ENCODE measurements around the gene GAS6. TPM values are rescaled to one million over a fixed set of nuclear protein-coding genes. Genes with fewer than 3 reads are reported as not detected.

Gene GAS6
- total RNA-seq, 2 experiments from 2014 or later: 1.7 to 3.2 TPM

- CTCF ChIA-PET: no interaction called here
- intact Hi-C loops (cut with micrococcal nuclease): no loop called here
- peaks cover 16% of the 10 kb centered on the region for H3K9me3 Mint-ChIP-seq
- H3K4me1 Mint-ChIP-seq (ENCODE audit: low read depth): no peaks in the 10 kb centered on the region
- H3K27me3 Mint-ChIP-seq (ENCODE audit: low read depth): no peaks in the 10 kb centered on the region
- no peak overlapping the region for H3K4me3 Mint-ChIP-seq
- no peak for DNase-seq
- no peaks in the 10 kb centered on the region for H3K36me3 Mint-ChIP-seq (ENCODE audit: low read depth)
- H3K27ac Mint-ChIP-seq: no peak overlapping the region
Measured at GRCh38 chr13:113805431-113806103, 58.3 kb downstream of the GAS6 start.

DNA sequence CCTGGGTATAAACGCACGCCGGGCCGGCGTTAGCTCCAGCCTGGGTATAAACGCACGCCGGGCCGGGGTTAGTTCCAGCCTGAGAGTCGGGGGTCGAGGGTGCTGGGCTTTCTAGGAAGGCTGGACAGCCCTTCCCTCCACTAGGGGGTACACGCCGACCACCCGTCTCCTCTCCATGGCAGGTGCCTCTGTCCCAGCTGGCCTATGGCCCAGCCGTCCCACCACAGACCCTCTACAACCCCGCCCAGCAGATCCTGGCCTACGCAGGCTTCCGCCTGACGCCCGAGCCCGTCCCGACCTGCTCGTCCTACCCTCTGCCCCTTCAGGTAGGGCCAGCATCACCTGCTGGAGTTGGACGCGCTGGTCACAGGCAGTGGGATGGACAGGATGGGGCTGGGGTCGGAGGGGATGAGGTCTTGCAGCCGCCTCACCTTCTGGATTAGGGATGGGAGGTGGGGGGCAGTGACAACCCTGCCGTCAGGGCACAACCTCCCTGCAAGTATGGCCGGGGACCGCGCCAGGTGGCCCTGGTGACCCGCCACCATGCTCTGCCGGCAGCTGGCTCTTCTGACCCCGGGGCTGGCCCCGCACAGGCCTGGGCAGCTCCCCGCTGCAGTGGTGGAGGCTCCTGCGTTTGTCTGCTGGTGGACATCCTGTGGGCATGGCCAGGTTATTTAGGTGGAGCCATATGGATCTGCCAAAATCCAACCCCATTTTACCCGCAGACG is 59.0 kb downstream of the GAS6 start:
- no peaks in the 10 kb centered on the region for H3K4me1 Mint-ChIP-seq (ENCODE audit: low read depth)
- CTCF ChIA-PET: no interaction called here
- peaks cover 13% of the 10 kb centered on the region for H3K9me3 Mint-ChIP-seq

DNA sequence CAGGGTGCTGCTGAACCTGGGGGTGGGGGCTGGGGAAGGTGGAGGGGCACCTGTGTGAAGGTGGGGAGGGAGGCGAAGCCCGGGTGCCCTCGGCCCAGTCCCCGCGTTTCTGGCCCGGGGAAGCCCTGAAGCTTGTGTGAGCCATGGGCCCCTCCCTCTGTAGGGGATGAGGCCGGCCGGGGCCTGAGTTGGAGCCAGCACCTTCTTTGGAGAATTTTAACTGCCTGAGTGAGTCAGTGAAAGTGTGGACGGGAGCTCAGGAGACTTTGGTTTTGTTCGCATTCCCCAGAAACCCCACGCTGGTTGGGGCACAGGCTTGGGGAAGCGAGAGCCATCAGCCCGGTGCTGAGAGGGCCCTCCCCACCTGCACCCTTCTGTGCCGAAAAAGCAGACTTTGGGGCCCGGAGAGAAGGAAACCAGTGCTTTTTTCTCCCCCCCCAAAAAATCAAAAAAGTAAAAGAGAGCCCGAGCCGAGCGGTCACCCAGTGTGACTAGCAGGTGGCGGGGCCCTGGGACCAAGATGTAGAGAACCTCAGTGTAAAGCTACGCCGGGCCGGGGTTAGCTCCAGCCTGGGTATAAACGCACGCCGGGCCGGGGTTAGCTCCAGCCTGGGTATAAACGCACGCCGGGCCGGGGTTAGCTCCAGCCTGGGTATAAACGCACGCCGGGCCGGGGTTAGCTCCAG is 59.7 kb downstream of the GAS6 start:
- CTCF ChIA-PET: no interaction called here
- Mint-ChIP-seq H3K9me3 (peaks cover 10% of the 10 kb centered on the region), H3K4me1 (ENCODE audit: low read depth) (no peaks in the 10 kb centered on the region), H3K36me3 (ENCODE audit: low read depth) (no peaks in the 10 kb centered on the region), H3K27ac (no peak overlapping the region), H3K4me3 (no peak overlapping the region), H3K27me3 (ENCODE audit: low read depth) (no peaks in the 10 kb centered on the region)
- no peak for DNase-seq
- intact Hi-C loops (cut with micrococcal nuclease): no loop called here

More for the DNA sequence above, 59.0 kb downstream of the GAS6 start:
- H3K36me3 Mint-ChIP-seq (ENCODE audit: low read depth): no peaks in the 10 kb centered on the region
- no peak for DNase-seq
- intact Hi-C loops (cut with micrococcal nuclease): no loop called here
- no peak overlapping the region for H3K27ac Mint-ChIP-seq
- no peak overlapping the region for H3K4me3 Mint-ChIP-seq
- H3K27me3 Mint-ChIP-seq (ENCODE audit: low read depth): no peaks in the 10 kb centered on the region

GRCh38 chr13:113803409-113804016 is 60.4 kb downstream of the GAS6 start:
- intact Hi-C loops (cut with micrococcal nuclease): no loop called here
- H3K27ac Mint-ChIP-seq: no peak overlapping the region
- H3K9me3 Mint-ChIP-seq: peaks cover 6% of the 10 kb centered on the region
- no peaks in the 10 kb centered on the region for H3K36me3 Mint-ChIP-seq (ENCODE audit: low read depth)
- H3K27me3 Mint-ChIP-seq (ENCODE audit: low read depth): no peaks in the 10 kb centered on the region
- CTCF ChIA-PET: no interaction called here
- DNase-seq: no peak
- no peaks in the 10 kb centered on the region for H3K4me1 Mint-ChIP-seq (ENCODE audit: low read depth)
- no peak overlapping the region for H3K4me3 Mint-ChIP-seq

DNA sequence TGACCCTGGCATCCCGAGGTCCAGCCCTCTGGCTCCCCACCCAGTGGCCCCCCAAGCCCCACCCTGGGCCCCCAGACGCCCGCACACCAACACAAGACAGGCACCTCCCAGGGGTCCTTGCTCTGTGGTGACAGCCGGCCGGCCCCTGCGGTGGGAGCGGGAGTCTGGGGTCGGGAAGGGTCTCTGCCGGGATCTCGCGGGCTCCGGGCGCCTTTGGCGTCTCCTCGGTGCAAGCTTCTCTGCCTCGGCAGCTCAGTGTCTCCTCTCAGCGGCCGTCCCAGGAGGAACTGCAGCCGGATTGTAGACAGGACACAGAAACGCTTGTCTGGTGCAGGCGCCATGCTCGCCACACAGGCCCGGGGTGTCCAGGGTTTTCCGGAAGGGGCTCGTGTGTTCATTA is 61.1 kb downstream of the GAS6 start:
- H3K4me1 Mint-ChIP-seq (ENCODE audit: low read depth): no peaks in the 10 kb centered on the region
- H3K4me3 Mint-ChIP-seq: no peak overlapping the region
- intact Hi-C loops (cut with micrococcal nuclease): no loop called here
- H3K27ac Mint-ChIP-seq: no peak overlapping the region
- CTCF ChIA-PET: interaction anchor here (1.2 kb wide), 1 partner anchor 10 kb away, joined by 3 read pairs; no protein-coding TSS in a partner anchor
- no peak for DNase-seq
- no peaks in the 10 kb centered on the region for H3K27me3 Mint-ChIP-seq (ENCODE audit: low read depth)
- H3K9me3 Mint-ChIP-seq: no peaks in the 10 kb centered on the region
- no peaks in the 10 kb centered on the region for H3K36me3 Mint-ChIP-seq (ENCODE audit: low read depth)

DNA sequence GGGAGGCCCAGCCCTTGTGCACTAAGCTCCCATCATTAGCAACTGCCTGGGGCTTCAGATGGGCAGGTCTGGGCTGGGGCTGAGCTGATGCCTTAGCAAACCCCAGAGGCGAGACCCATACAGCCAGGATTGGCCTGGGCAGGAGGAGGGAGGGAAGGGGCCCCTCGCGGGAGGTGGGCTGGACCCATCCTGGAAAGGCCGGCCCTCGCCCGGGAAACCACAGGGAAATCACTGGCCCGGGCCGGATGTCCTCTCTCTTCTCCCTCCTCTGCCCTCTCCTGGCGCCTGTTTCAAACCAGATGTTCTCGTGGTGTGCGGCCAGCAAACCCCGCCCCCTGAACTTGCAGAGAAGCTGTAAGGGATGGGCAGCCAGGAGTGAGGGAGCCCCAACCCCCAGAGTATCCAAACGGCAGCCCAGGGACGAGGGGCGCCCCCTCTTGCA is 61.8 kb downstream of the GAS6 start:
- H3K4me1 Mint-ChIP-seq (ENCODE audit: low read depth): no peaks in the 10 kb centered on the region
- CTCF ChIA-PET: interaction anchor here (1.2 kb wide), 1 partner anchor 9 kb away, joined by 3 read pairs; no protein-coding TSS in a partner anchor
- no peak overlapping the region for H3K4me3 Mint-ChIP-seq
- DNase-seq: no peak
- intact Hi-C loops (cut with micrococcal nuclease): no loop called here
- no peak overlapping the region for H3K27ac Mint-ChIP-seq
- H3K27me3 Mint-ChIP-seq (ENCODE audit: low read depth): no peaks in the 10 kb centered on the region
- H3K9me3 Mint-ChIP-seq: no peaks in the 10 kb centered on the region
- H3K36me3 Mint-ChIP-seq (ENCODE audit: low read depth): no peaks in the 10 kb centered on the region

GRCh38 chr13:113801289-113801961 is 62.5 kb downstream of the GAS6 start:
- Mint-ChIP-seq H3K36me3 (ENCODE audit: low read depth) (no peaks in the 10 kb centered on the region), H3K4me3 (no peak overlapping the region), H3K4me1 (ENCODE audit: low read depth) (no peaks in the 10 kb centered on the region), H3K27ac (no peak overlapping the region), H3K27me3 (ENCODE audit: low read depth) (no peaks in the 10 kb centered on the region), H3K9me3 (no peaks in the 10 kb centered on the region)
- intact Hi-C loops (cut with micrococcal nuclease): no loop called here
- CTCF ChIA-PET: interaction anchor here (1.2 kb wide), 1 partner anchor 9 kb away, joined by 3 read pairs; no protein-coding TSS in a partner anchor
- DNase-seq: no peak

- Mint-ChIP-seq H3K4me1 (ENCODE audit: low read depth) (no peaks in the 10 kb centered on the region), H3K27ac (no peak overlapping the region), H3K4me3 (no peak overlapping the region), H3K9me3 (no peaks in the 10 kb centered on the region), H3K36me3 (ENCODE audit: low read depth) (no peaks in the 10 kb centered on the region), H3K27me3 (ENCODE audit: low read depth) (no peaks in the 10 kb centered on the region)
- intact Hi-C loops (cut with micrococcal nuclease): no loop called here
- DNase-seq: no peak
- CTCF ChIA-PET: no interaction called here
Measured at GRCh38 chr13:113800576-113800926, 63.3 kb downstream of the GAS6 start.

GRCh38 chr13:113798200-113798811 is 65.6 kb downstream of the GAS6 start:
- Mint-ChIP-seq H3K4me1 (ENCODE audit: low read depth) (no peaks in the 10 kb centered on the region), H3K36me3 (ENCODE audit: low read depth) (no peaks in the 10 kb centered on the region), H3K4me3 (no peak overlapping the region), H3K9me3 (no peaks in the 10 kb centered on the region), H3K27me3 (ENCODE audit: low read depth) (no peaks in the 10 kb centered on the region), H3K27ac (no peak overlapping the region)
- CTCF ChIA-PET: no interaction called here
- intact Hi-C loops (cut with micrococcal nuclease): no loop called here
- DNase-seq: no peak

GRCh38 chr13:113796964-113797676 is 66.8 kb downstream of the GAS6 start:
- H3K9me3 Mint-ChIP-seq: no peaks in the 10 kb centered on the region
- H3K27me3 Mint-ChIP-seq (ENCODE audit: low read depth): no peaks in the 10 kb centered on the region
- no peak overlapping the region for H3K27ac Mint-ChIP-seq
- peak; percentile 3 for DNase-seq
- H3K4me1 Mint-ChIP-seq (ENCODE audit: low read depth): no peaks in the 10 kb centered on the region
- intact Hi-C loops (cut with micrococcal nuclease): no loop called here
- no peak overlapping the region for H3K4me3 Mint-ChIP-seq
- no peaks in the 10 kb centered on the region for H3K36me3 Mint-ChIP-seq (ENCODE audit: low read depth)
- CTCF ChIA-PET: no interaction called here

DNA sequence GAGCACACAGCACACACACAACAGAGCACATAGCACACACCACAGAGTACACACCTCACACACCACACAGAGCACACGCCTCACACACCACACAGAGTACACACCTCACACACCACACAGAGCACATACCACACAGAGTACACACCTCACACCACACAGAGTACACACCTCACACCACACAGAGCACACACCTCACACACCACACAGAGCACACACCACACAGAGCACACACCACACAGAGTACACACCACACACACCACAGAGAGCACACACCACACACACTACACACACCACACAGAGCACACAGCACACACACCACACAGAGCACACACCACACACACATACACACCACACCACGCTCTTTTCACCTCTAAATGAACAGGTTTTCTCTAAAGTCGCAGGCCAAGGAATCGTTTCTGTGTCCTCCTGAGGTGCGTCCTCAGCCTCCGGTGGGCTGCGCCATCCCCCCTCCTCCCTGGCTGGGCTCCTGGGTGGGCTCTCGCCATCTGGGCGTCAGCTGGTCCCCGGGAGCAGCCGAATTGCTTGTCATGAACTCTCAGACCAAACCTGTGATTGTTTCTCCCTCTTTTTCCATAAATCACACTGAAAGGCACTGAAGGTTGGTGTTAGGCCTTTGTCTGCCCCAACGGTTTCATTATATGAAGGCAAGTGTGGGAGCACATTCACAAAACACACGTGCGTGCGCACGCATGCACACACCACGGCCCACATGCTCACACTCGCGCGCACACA is 67.5 kb downstream of the GAS6 start:
- H3K9me3 Mint-ChIP-seq: no peaks in the 10 kb centered on the region
- H3K4me3 Mint-ChIP-seq: no peak overlapping the region
- CTCF ChIA-PET: no interaction called here
- H3K4me1 Mint-ChIP-seq (ENCODE audit: low read depth): no peaks in the 10 kb centered on the region
- no peaks in the 10 kb centered on the region for H3K36me3 Mint-ChIP-seq (ENCODE audit: low read depth)
- intact Hi-C loops (cut with micrococcal nuclease): no loop called here
- no peak overlapping the region for H3K27ac Mint-ChIP-seq
- no peak for DNase-seq
- H3K27me3 Mint-ChIP-seq (ENCODE audit: low read depth): no peaks in the 10 kb centered on the region

All from activated naive CD4-positive, alpha-beta T cell treated with anti-CD3 and anti-CD28 coated beads for 36 hours (primary cell).